Endodermal cell (in vitro differentiated cells): ENCODE measurements around the gene ALAS1. TPM values are rescaled to one million over a fixed set of nuclear protein-coding genes. Genes with fewer than 3 reads are reported as not detected.
A peak's percentile ranks its signal among the peaks of the same experiment; 100 is the strongest.

Experiments
- DNase-seq: peaks from one replicate; pipeline ENCODE4 v3.0.0-alpha.2; 2017
- H3K27ac ChIP-seq: 2 replicates; pipeline ENCODE4 v1.5.1; 2013; ENCODE audit warnings: mild to moderate bottlenecking, low read depth, low read length, moderate library complexity
- H3K27me3 ChIP-seq: 2 replicates; pipeline ENCODE4 v1.6.1; 2013; ENCODE audit warnings: mild to moderate bottlenecking, low read length, moderate library complexity; ENCODE audit not compliant: insufficient read depth, control insufficient read depth, poor library complexity, severe bottlenecking
- H3K36me3 ChIP-seq: 2 replicates; pipeline ENCODE4 v1.7.0; 2013; ENCODE audit warnings: mild to moderate bottlenecking, low read length, moderate library complexity; ENCODE audit not compliant: control insufficient read depth, insufficient read depth
- H3K4me1 ChIP-seq: one replicate; pipeline ENCODE4 v1.7.0; 2013; ENCODE audit warnings: low read length; ENCODE audit not compliant: control insufficient read depth, insufficient read depth
- H3K4me3 ChIP-seq: 2 replicates; pipeline ENCODE4 v1.5.1; 2013; ENCODE audit warnings: mild to moderate bottlenecking, low read length, moderate library complexity
- H3K9ac ChIP-seq: 2 replicates; pipeline ENCODE4 v1.6.1; 2013; ENCODE audit warnings: mild to moderate bottlenecking, low read length, moderate library complexity; ENCODE audit not compliant: poor library complexity, severe bottlenecking; ENCODE audit errors: extremely low read depth
- H3K9me3 ChIP-seq: 2 replicates; pipeline ENCODE4 v1.6.1; 2013; ENCODE audit warnings: mild to moderate bottlenecking, low read length, moderate library complexity; ENCODE audit not compliant: control insufficient read depth
- H3K27ac Mint-ChIP-seq: 2 replicates; pipeline ENCODE4 v1.8.0; 2020; ENCODE audit warnings: mixed read lengths
- H3K27me3 Mint-ChIP-seq: 2 replicates; pipeline ENCODE4 v1.8.0; 2021; ENCODE audit warnings: mild to moderate bottlenecking, mixed read lengths; ENCODE audit not compliant: insufficient read depth
- H3K36me3 Mint-ChIP-seq: 2 replicates; pipeline ENCODE4 v1.8.0; 2020; ENCODE audit warnings: low read depth, mixed read lengths
- H3K4me1 Mint-ChIP-seq: 2 replicates; pipeline ENCODE4 v1.8.0; 2020; ENCODE audit warnings: mixed read lengths
- H3K4me3 Mint-ChIP-seq: 2 replicates; pipeline ENCODE4 v1.8.0; 2020; ENCODE audit warnings: mild to moderate bottlenecking, moderate library complexity, mixed read lengths
- H3K9me3 Mint-ChIP-seq: 2 replicates; pipeline ENCODE4 v1.8.0; 2020; ENCODE audit warnings: mild to moderate bottlenecking, mixed read lengths
- WGBS, 2 experiments: methylation state at CpG; one replicate each; pipeline versions ENCODE4 v1.1.5 to v1.1.7; 2013; ENCODE audit warnings: missing lambda C conversion rate in 2 of 2, mixed read lengths in 1 of 2; ENCODE audit not compliant: insufficient coverage in 1 of 2, insufficient read length in 1 of 2; 5-methylcytosine and 5-hydroxymethylcytosine counted together
- total RNA-seq, 2 donors: library from RNA; stranded (reverse); fragmentation: NEBNext Ultra II Directional in 1 of 2; extraction: Animal tissue kit (Norgen Biotek cat#: 25700) in 1 of 2; gene quantifications; 2 replicates in 1 of 2; 3 replicates in 1 of 2; pipeline ENCODE4 v1.2.1, GENCODE V29; 2021
- TF ChIP-seq, protein P1 (sequence below): fragments of 200-600 bp; sonication (generic); conservative IDR thresholded peaks from 2 replicates; pipeline ENCODE4 v1.5.0; 2021; ENCODE audit warnings: antibody characterized with exemption, mild to moderate bottlenecking

Gene ALAS1
- total RNA-seq, 2 donors from 2014 or later: 33.6 to 50.1 TPM

- 92 to 97% methylated on average over 6 of the region's 6 CpGs for whole genome bisulfite sequencing, 2 experiments
- H3K36me3 Mint-ChIP-seq: peaks cover 29% of the 10 kb centered on the region
- H3K4me3 Mint-ChIP-seq: no peak overlapping the region
- no peak for DNase-seq
- H3K36me3 ChIP-seq: peaks cover 18% of the 10 kb centered on the region
- no peaks in the 10 kb centered on the region for H3K27me3 Mint-ChIP-seq
- no peaks in the 10 kb centered on the region for H3K9me3 ChIP-seq
- TF ChIP-seq, protein P1, sequence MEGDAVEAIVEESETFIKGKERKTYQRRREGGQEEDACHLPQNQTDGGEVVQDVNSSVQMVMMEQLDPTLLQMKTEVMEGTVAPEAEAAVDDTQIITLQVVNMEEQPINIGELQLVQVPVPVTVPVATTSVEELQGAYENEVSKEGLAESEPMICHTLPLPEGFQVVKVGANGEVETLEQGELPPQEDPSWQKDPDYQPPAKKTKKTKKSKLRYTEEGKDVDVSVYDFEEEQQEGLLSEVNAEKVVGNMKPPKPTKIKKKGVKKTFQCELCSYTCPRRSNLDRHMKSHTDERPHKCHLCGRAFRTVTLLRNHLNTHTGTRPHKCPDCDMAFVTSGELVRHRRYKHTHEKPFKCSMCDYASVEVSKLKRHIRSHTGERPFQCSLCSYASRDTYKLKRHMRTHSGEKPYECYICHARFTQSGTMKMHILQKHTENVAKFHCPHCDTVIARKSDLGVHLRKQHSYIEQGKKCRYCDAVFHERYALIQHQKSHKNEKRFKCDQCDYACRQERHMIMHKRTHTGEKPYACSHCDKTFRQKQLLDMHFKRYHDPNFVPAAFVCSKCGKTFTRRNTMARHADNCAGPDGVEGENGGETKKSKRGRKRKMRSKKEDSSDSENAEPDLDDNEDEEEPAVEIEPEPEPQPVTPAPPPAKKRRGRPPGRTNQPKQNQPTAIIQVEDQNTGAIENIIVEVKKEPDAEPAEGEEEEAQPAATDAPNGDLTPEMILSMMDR: no peak
- no peaks in the 10 kb centered on the region for H3K4me1 ChIP-seq
- H3K4me3 ChIP-seq: no peak overlapping the region
- H3K27me3 ChIP-seq: no peaks in the 10 kb centered on the region
- no peaks in the 10 kb centered on the region for H3K9me3 Mint-ChIP-seq
- H3K27ac ChIP-seq: no peak overlapping the region
- H3K9ac ChIP-seq: no peak overlapping the region
- no peak overlapping the region for H3K27ac Mint-ChIP-seq
- H3K4me1 Mint-ChIP-seq: no peaks in the 10 kb centered on the region
Measured at GRCh38 chr3:52230461-52230860, 32.5 kb downstream of the ALAS1 start.

GRCh38 chr3:52230889-52231499 is 33.0 kb downstream of the ALAS1 start:
- TF ChIP-seq, protein P1: no peak
- H3K9me3 Mint-ChIP-seq: no peaks in the 10 kb centered on the region
- H3K36me3 Mint-ChIP-seq: peaks cover 29% of the 10 kb centered on the region
- Histone ChIP-seq H3K27ac (no peak overlapping the region), H3K9ac (no peak overlapping the region), H3K36me3 (peaks cover 18% of the 10 kb centered on the region), H3K4me3 (no peak overlapping the region), H3K9me3 (no peaks in the 10 kb centered on the region), H3K27me3 (no peaks in the 10 kb centered on the region), H3K4me1 (no peaks in the 10 kb centered on the region)
- no peaks in the 10 kb centered on the region for H3K27me3 Mint-ChIP-seq
- WGBS, 2 experiments: 92 to 98% methylated on average over 11 to 16 of the region's 16 CpGs
- peak; percentile 43 for DNase-seq
- no peak overlapping the region for H3K27ac Mint-ChIP-seq
- no peak overlapping the region for H3K4me3 Mint-ChIP-seq
- no peaks in the 10 kb centered on the region for H3K4me1 Mint-ChIP-seq

DNA sequence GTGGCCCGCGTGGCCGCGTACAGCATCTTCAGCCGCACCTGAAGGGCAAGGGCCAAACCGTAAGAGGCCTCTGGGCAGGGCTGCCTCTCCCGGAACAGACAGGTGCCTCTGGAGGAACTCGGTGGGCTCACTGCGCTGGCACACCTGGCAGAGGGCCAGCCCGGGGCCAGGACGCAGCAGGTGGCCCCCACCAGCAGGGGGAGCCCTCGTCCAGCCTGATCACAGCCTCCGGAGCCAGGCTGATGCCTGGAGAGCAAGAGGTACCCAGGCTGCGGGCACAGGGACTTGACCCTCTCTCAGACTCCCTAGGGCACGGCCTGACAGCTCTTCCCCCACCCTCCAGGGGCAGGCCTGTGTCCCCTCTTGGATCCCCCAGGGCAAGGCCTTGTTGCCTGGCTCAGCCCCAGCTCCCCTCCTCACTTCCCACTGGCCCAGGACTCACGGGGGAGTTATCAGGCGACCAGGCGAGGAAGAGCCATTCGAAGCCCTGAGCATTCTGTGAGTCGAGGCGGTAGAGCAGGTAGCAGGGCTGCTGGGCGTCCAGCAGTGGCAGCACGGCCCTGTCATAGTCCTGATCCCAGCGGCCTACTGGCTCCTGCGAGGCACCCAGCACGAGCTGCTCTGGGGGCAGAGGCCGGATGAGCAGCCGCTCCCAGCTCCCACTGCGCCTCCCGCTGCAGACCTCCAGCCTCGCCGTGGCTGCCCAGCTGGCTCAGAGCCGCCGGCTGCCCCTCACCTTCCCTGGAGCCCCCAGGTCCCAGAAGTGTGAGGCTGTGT is 33.7 kb downstream of the ALAS1 start:
- Histone ChIP-seq H3K27me3 (no peaks in the 10 kb centered on the region), H3K27ac (no peak overlapping the region), H3K4me1 (no peaks in the 10 kb centered on the region), H3K9me3 (no peaks in the 10 kb centered on the region), H3K36me3 (peaks cover 18% of the 10 kb centered on the region), H3K9ac (no peak overlapping the region), H3K4me3 (no peak overlapping the region)
- no peaks in the 10 kb centered on the region for H3K4me1 Mint-ChIP-seq
- WGBS, 2 experiments: 82 to 88% methylated on average over 16 to 34 of the region's 34 CpGs
- no peaks in the 10 kb centered on the region for H3K9me3 Mint-ChIP-seq
- peaks cover 29% of the 10 kb centered on the region for H3K36me3 Mint-ChIP-seq
- no peaks in the 10 kb centered on the region for H3K27me3 Mint-ChIP-seq
- TF ChIP-seq, protein P1: peak; percentile 95
- H3K4me3 Mint-ChIP-seq: no peak overlapping the region
- peak overlapping the region; percentile 74 for H3K27ac Mint-ChIP-seq
- DNase-seq: peak; percentile 94
